K562 (cell line): Measurements from ENCODE around the gene ZNF275. TPM values are rescaled to one million over a fixed set of nuclear protein-coding genes. Genes with fewer than 3 reads are reported as not detected.
"Not testable (repeated sequence)": the region's sequence is repeated elsewhere in the genome, so short reads cannot be mapped to it uniquely, and the experiment has no call there.

Experiments used
- ATAC-seq: fragments of 200-7000 bp; cut with Tn5 transposase; 3 replicates; pipeline ENCODE4 v1.9.1; 2020; ENCODE audit warnings: moderate library complexity
- BruUV-seq: library from RNA; stranded (reverse); fragments of 400-500 nt; replicated peaks from 2 replicates; lab custom pipeline; 2021; lab: Mats Ljungman, UMichigan
- CTCF ChIA-PET: fragments of 300-600 bp; formaldehyde crosslinking; extraction: SDS; loops from one replicate; lab custom pipeline; 2021; ENCODE audit warnings: low intra/inter-chr PET ratio; lab: Yijun Ruan, JAX
- POLR2A ChIA-PET: fragments of 300-600, 350-650 bp; sonication (Branson Sonifier 250); formaldehyde crosslinking; extraction: SDS; loops from one replicate; lab custom pipeline; 2021; ENCODE audit warnings: antibody characterized with exemption, inconsistent platforms; lab: Yijun Ruan, JAX
- DNase-seq, 4 experiments: peaks; one replicate each; pipeline versions ENCODE4 v3.0.0 to v3.0.0-alpha.2; 2011 to 2018; ENCODE audit warnings: low spot score in 3 of 4, mixed read lengths in 3 of 4; ENCODE audit errors: extremely low read depth in 1 of 4
- FAIRE-seq: peaks from 2 replicates; lab custom pipeline; 2011; peaks lifted over from hg19 to GRCh38; lab: Jason Lieb, UNC
- H2AFZ ChIP-seq: 2 replicates; pipeline ENCODE4 v1.6.0; 2011; ENCODE audit warnings: low read depth, low read length, control low read depth, inconsistent platforms
- H3K27ac ChIP-seq: fragments of 200-600 bp; 3 replicates; pipeline ENCODE4 v1.8.0; 2011; ENCODE audit warnings: low read depth, mild to moderate bottlenecking, control low read depth, inconsistent platforms, low read length, moderate library complexity, mixed read lengths; ENCODE audit errors: extremely low read depth
- H3K27me3 ChIP-seq, 2 experiments: fragments of 300-600 bp in 1 of 2; 2 replicates in 1 of 2; 3 replicates in 1 of 2; pipeline versions ENCODE4 v1.6.0 to v1.8.0; 2011; ENCODE audit warnings: inconsistent platforms in 2 of 2, low read length in 2 of 2, mild to moderate bottlenecking in 1 of 2, mixed read lengths in 1 of 2, moderate library complexity in 1 of 2; ENCODE audit not compliant: control insufficient read depth in 2 of 2, insufficient read depth in 2 of 2
- H3K36me3 ChIP-seq: fragments of 300-600 bp; 3 replicates; pipeline ENCODE4 v1.8.0; 2011; ENCODE audit warnings: mild to moderate bottlenecking, low read length, inconsistent platforms; ENCODE audit not compliant: control insufficient read depth, insufficient read depth
- H3K4me1 ChIP-seq, 2 experiments: fragments of 200-600 bp in 1 of 2; replicated peaks in 1 of 2; 2 replicates in 1 of 2; 3 replicates in 1 of 2; pipeline versions ENCODE4 v1.5.1 to v1.8.0; 2011; ENCODE audit warnings: inconsistent platforms in 2 of 2, low read length in 2 of 2, mild to moderate bottlenecking in 1 of 2, mixed read lengths in 1 of 2, moderate library complexity in 1 of 2; ENCODE audit not compliant: control insufficient read depth in 2 of 2, insufficient read depth in 2 of 2
- H3K4me2 ChIP-seq: 2 replicates; pipeline ENCODE4 v1.6.1; 2011; ENCODE audit warnings: low read length, control low read depth, inconsistent platforms, mixed read lengths; ENCODE audit not compliant: insufficient read depth
- H3K4me3 ChIP-seq: fragments of 200-600 bp; sonication (generic), shearing (Covaris generic); 2 replicates; pipeline ENCODE4 v1.5.1; 2016; ENCODE audit warnings: control low read depth, inconsistent platforms
- H3K79me2 ChIP-seq: fragments of 200-600 bp; 3 replicates; pipeline ENCODE4 v1.8.0; 2011; ENCODE audit warnings: low read length, inconsistent platforms; ENCODE audit not compliant: control insufficient read depth, insufficient read depth
- H3K9ac ChIP-seq, 2 experiments: 2 replicates each; pipeline versions ENCODE4 v1.6.0 to v1.6.1; 2011; ENCODE audit warnings: low read depth in 2 of 2, low read length in 2 of 2, control low read depth in 1 of 2, inconsistent platforms in 1 of 2, mild to moderate bottlenecking in 1 of 2, mixed read lengths in 1 of 2; ENCODE audit not compliant: insufficient read depth in 1 of 2
- H3K9me1 ChIP-seq: one replicate; pipeline ENCODE4 v1.6.0; 2011; ENCODE audit warnings: inconsistent platforms, mild to moderate bottlenecking, low read length, moderate library complexity; ENCODE audit not compliant: control insufficient read depth, insufficient read depth
- H3K9me3 ChIP-seq: replicated peaks from 2 replicates; pipeline ENCODE4 v1.5.1; 2011; ENCODE audit warnings: low read depth, low read length, inconsistent platforms; ENCODE audit not compliant: control insufficient read depth, insufficient read depth
- H4K20me1 ChIP-seq: replicated peaks from 2 replicates; pipeline ENCODE4 v1.6.1; 2011; ENCODE audit warnings: low read length, inconsistent platforms, mixed read lengths; ENCODE audit not compliant: control insufficient read depth, insufficient read depth
- ARID4B ChIP-seq: sonication (generic); formaldehyde crosslinking; IDR thresholded peaks from 2 replicates; pipeline ENCODE4 v1.8.0; 2022; ENCODE audit warnings: mild to moderate bottlenecking, missing genetic modification reagents
- FOXK2 ChIP-seq, 2 experiments: fragments of 450-650 bp; IDR thresholded peaks in 1 of 2; conservative IDR thresholded peaks in 1 of 2; 2 replicates each; pipeline ENCODE4 v1.6.1; 2016; ENCODE audit warnings: low read depth in 2 of 2, mild to moderate bottlenecking in 1 of 2
- WGBS: fragments of 100-300 bp; shearing (Covaris generic); methylation state at CpG from one replicate; pipeline ENCODE4 v1.1.6; 2016; ENCODE audit warnings: low coverage, mixed read lengths; ENCODE audit not compliant: insufficient coverage; ENCODE audit errors: missing lambda C conversion rate; 5-methylcytosine and 5-hydroxymethylcytosine counted together
- in situ Hi-C: fragments of 300-500 bp; cut with MboI; formaldehyde crosslinking; loops from 4 replicates; pipeline ENCODE4 v1.15.0; 2018; ENCODE audit warnings: inconsistent platforms, mixed read lengths
- intact Hi-C: fragments of 100-400 bp; cut with micrococcal nuclease; formaldehyde crosslinking; loops from 2 replicates; pipeline ENCODE4 v1.14.2; 2022
- polyA plus RNA-seq, 8 experiments: library from polyadenylated mRNA; depleted of rRNA in 4 of 8; stranded (reverse) in 5 of 8; unstranded in 3 of 8; fragments of >200 nt; fragmentation: Nextera tagmentation in 2 of 8; fragmentation: Illumina TruSeq in 1 of 8; extraction: Ambion mirVana in 2 of 8; extraction: Trizol in 1 of 8; gene quantifications; 2 replicates each; pipeline versions ENCODE4 v1.2.1 to v1.2.3, GENCODE V29; 2011 to 2014; ENCODE audit warnings: inconsistent platforms in 1 of 8, missing spikeins in 1 of 8
- total RNA-seq, 7 experiments: library from RNA; depleted of rRNA in 6 of 7; stranded (reverse); fragments of >200 nt in 6 of 7; fragmentation: Illumina TruSeq in 2 of 7; extraction: Trizol in 2 of 7; gene quantifications; 2 replicates each; pipeline versions ENCODE4 v1.2.1 to v1.2.3, GENCODE V29; 2011 to 2021; ENCODE audit warnings: low replicate concordance in 1 of 7

ZNF275 gene
- total and polyA plus RNA-seq, 9 of the 15 experiments (the other 6 are each of a cell fraction or from before 2014, with no cell fraction given): 2.1 to 19.1 (median 12.0) TPM

- H3K27ac ChIP-seq: no peak overlapping the region
- BruUV-seq: no TSS peak
- in situ Hi-C loops: loop anchor here (10.0 kb wide), 1 partner anchor 335 kb away; no protein-coding TSS in a partner anchor
- TF ChIP-seq ARID4B (CRISPR knock-in tag): no peak
- TF ChIP-seq FOXK2 (conservative IDR thresholded peaks at IDR 0.05 in 1 of 2, IDR thresholded peaks at IDR 0.05 in 1 of 2; ENCODE audit: low read depth in 2 of 2): no peak
- H3K27me3 ChIP-seq: no peaks in the 10 kb centered on the region; a peak in 1 of 5 replicates
- H2AFZ ChIP-seq: no peak overlapping the region
- no peak overlapping the region for H3K9ac ChIP-seq
- no peaks in the 10 kb centered on the region for H3K79me2 ChIP-seq
- ChIA-PET POLR2A (no interaction called here), CTCF (no interaction called here)
- no peak overlapping the region for H3K4me2 ChIP-seq
- peaks cover 0 to 11% of the 10 kb centered on the region in 2 experiments; a peak in 2 of 5 replicates for H3K4me1 ChIP-seq
- WGBS: 28% methylated on average over 10 of the region's 33 CpGs
- no peak for FAIRE-seq
- DNase-seq: no peak
- H3K4me3 ChIP-seq: no peak overlapping the region
- H3K9me3 ChIP-seq: no peaks in the 10 kb centered on the region
- H3K36me3 ChIP-seq: no peaks in the 10 kb centered on the region
- intact Hi-C loops: loop anchor here (5.0 kb wide), 1 partner anchor 257 kb away; no protein-coding TSS in a partner anchor
- no peaks in the 10 kb centered on the region for H4K20me1 ChIP-seq
- no peaks in the 10 kb centered on the region for H3K9me1 ChIP-seq
- ATAC-seq: no peak
These were observed 14.5 kb upstream of the ZNF275 start for GRCh38 chrX:153319295-153320046.

GRCh38 chrX:153320047-153320443, 13.9 kb upstream of the ZNF275 start:
- DNase-seq, in situ Hi-C loops: not testable (repeated sequence)
- no CpG with 5 or more reads among the region's 1 CpG for WGBS

More at GRCh38 chrX:153320047-153320443, 13.9 kb upstream of the ZNF275 start:
- H2AFZ ChIP-seq, BruUV-seq, ATAC-seq, FAIRE-seq, H3K9me3 ChIP-seq, H3K9me1 ChIP-seq, H3K4me3 ChIP-seq, H3K4me2 ChIP-seq, POLR2A ChIA-PET, H3K27me3 ChIP-seq, H3K27ac ChIP-seq, intact Hi-C loops, H3K36me3 ChIP-seq, H4K20me1 ChIP-seq, H3K9ac ChIP-seq, H3K79me2 ChIP-seq, CTCF ChIA-PET: not testable (repeated sequence)
- H3K4me1 ChIP-seq: peaks cover 0 to 11% of the 10 kb centered on the region in 2 experiments; a peak in 2 of 5 replicates
